ENCODE measurements around the gene SV2A. TPM values are rescaled to one million over a fixed set of nuclear protein-coding genes. Genes with fewer than 3 reads are reported as not detected.
"Not testable (repeated sequence)": the region's sequence is repeated elsewhere in the genome, so short reads cannot be mapped to it uniquely, and the experiment has no call there.

SV2A gene
- total RNA-seq, 3 donors from 2014 or later: 0.32 to 3.6 (median 2.2) TPM

GRCh38 chr1:149879556-149879955 lies 38.1 kb downstream of the SV2A start:
- no peak overlapping the region for H3K27ac ChIP-seq
- DNase-seq (ENCODE audit: low spot score in 2 of 2): no peak
- H3K4me1 ChIP-seq: peaks cover 0 to 12% of the 10 kb centered on the region in 2 donors
- H3K4me3 ChIP-seq: no peak overlapping the region
- no peak for TF ChIP-seq POLR2A (IDR thresholded peaks at IDR 0.05)
- TF ChIP-seq CTCF (IDR thresholded peaks at IDR 0.05): no peak
- TF ChIP-seq POLR2AphosphoS5 (IDR thresholded peaks at IDR 0.05): no peak
- H3K36me3 ChIP-seq: no peaks in the 10 kb centered on the region
- intact Hi-C loops (cut with DNase I; ENCODE audit: low total_unique reads): no loop called here
- H3K27me3 ChIP-seq: no peaks in the 10 kb centered on the region
- H3K9me3 ChIP-seq: no peaks in the 10 kb centered on the region

- no peak for DNase-seq (ENCODE audit: low spot score in 2 of 2)
- TF ChIP-seq POLR2A (IDR thresholded peaks at IDR 0.05): no peak
- no peak for TF ChIP-seq CTCF (IDR thresholded peaks at IDR 0.05)
- no peak for TF ChIP-seq POLR2AphosphoS5 (IDR thresholded peaks at IDR 0.05)
- Histone ChIP-seq H3K36me3 (no peaks in the 10 kb centered on the region), H3K27ac (no peak overlapping the region), H3K27me3 (no peaks in the 10 kb centered on the region), H3K4me1 (no peaks in the 10 kb centered on the region), H3K9me3 (no peaks in the 10 kb centered on the region), H3K4me3 (no peak overlapping the region)
- intact Hi-C loops (cut with DNase I; ENCODE audit: low total_unique reads): no loop called here
Observed at GRCh38 chr1:149877211-149877946, 40.3 kb downstream of the SV2A start.

GRCh38 chr1:149873060-149873459 lies 44.6 kb downstream of the SV2A start:
- intact Hi-C loops (cut with DNase I; ENCODE audit: low total_unique reads); H3K27me3 ChIP-seq: not testable (repeated sequence)

DNA sequence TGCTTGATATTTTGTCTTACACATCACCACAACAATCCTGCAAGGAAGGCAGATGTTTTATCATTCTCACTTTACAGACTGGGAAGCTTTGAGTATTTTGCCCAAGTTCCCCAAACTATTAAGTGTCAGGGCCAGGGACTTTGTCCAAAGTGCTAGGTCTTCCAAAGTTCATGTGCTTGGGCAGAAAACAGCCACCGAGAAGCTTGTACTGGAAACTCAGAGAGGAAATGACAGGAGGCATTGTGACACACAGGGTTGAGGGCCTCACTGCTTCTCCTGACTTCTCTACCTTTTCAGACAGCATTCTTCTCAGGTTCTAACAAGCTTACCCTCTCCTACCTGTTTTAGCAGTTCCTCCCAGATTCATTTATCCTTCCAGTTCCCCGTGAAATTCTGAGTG lies 50.8 kb downstream of the SV2A start:
- H3K9me3 ChIP-seq; H3K4me1 ChIP-seq; intact Hi-C loops (cut with DNase I; ENCODE audit: low total_unique reads); H3K36me3 ChIP-seq; H3K27ac ChIP-seq; H3K27me3 ChIP-seq; DNase-seq (ENCODE audit: low spot score in 2 of 2); H3K4me3 ChIP-seq: not testable (repeated sequence)

More at GRCh38 chr1:149873060-149873459, 44.6 kb downstream of the SV2A start:
- not testable (repeated sequence) for H3K9me3 ChIP-seq; H3K4me1 ChIP-seq; H3K36me3 ChIP-seq; DNase-seq (ENCODE audit: low spot score in 2 of 2); H3K4me3 ChIP-seq; H3K27ac ChIP-seq

DNA sequence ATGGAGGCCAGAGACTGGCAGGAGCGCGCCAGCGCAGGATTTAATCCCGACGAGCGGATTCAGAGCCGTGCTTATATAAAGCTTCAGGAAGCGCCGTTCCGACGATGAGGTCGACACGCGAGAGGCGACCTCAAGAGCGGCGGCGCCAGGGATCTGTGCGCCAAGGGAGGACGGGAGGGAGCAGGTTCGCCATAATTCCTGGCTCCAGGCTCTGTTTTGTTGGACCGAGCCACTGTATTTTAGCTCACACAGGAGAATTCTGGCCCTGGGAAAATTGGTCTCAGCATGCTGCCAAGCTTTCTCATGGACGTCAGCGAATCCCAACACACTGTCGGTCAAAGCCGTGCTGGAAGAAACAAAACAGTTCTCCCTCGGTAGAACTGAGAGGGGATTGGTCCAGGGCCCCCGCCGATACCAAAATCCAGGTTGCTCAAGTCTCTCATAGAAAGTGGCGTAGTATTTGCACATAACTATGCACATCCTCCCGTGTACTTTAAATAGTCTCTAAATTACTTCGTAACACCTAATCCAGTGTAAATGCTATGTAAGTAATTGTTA lies 56.1 kb downstream of the SV2A start:
- H3K9me3 ChIP-seq; DNase-seq (ENCODE audit: low spot score in 2 of 2); intact Hi-C loops (cut with DNase I; ENCODE audit: low total_unique reads); H3K27me3 ChIP-seq; H3K27ac ChIP-seq; H3K36me3 ChIP-seq; H3K4me1 ChIP-seq; H3K4me3 ChIP-seq: not testable (repeated sequence)

DNA sequence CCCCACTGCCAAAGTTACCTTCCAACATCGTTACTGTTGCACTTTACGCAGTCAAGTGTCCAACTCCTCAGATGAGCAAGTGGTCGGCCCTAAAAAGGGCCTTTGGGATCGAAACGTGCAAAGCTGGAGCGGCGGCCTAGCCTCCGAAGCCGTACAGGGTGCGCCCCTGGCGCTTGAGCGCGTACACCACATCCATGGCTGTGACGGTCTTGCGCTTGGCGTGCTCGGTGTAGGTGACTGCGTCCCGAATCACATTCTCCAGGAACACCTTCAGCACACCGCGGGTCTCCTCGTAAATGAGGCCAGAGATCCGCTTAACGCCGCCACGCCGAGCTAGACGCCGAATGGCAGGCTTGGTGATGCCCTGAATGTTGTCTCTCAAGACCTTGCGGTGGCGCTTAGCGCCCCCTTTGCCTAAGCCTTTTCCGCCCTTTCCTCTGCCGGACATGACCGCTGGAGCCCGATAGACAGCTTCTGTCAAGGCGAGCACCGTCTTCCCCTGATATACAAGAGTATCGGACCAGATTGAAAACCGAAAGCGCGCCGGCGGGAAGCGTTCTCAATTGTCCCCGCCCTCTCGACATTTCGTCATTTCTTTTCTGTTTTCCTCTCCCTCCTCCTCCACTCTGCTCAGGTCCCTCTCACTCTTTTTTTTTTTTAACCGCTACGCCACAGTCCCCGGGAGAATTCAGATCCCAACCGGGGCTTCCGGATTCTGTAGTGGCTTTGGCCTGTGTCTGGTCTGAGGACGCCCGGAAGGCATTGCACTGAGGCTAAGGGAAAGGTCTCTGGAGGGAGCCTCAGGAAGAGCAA lies 56.8 kb downstream of the SV2A start:
- H3K27me3 ChIP-seq; intact Hi-C loops (cut with DNase I; ENCODE audit: low total_unique reads): not testable (repeated sequence)

DNA sequence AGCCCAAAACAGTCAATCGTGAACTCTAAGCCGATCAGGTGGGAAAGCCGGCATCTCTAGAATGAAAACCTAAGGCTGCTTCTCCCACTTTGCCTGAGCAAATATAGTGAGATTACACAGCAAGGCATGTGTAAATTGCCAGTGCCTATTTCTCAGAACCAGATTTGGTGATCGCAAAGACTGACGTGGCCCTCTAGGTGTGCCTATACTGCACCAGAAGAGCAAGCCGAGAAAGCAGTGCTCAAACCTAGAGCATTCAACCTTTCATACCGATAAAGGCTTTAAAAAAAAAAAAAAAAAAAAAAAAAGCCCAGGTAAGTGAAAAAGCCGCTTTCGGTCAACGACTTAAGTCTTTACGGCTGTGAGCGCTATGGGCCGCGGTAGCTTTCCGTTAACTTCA lies 57.4 kb downstream of the SV2A start:
- intact Hi-C loops (cut with DNase I; ENCODE audit: low total_unique reads); H3K9me3 ChIP-seq; H3K4me1 ChIP-seq; H3K4me3 ChIP-seq; DNase-seq (ENCODE audit: low spot score in 2 of 2); H3K36me3 ChIP-seq; H3K27me3 ChIP-seq; H3K27ac ChIP-seq: not testable (repeated sequence)

More for the DNA sequence above, 56.8 kb downstream of the SV2A start:
- not testable (repeated sequence) for H3K4me3 ChIP-seq; H3K27ac ChIP-seq; DNase-seq (ENCODE audit: low spot score in 2 of 2); H3K36me3 ChIP-seq; H3K4me1 ChIP-seq; H3K9me3 ChIP-seq

Other genes starting within 250 kb of the SV2A start
- 1 to 10 TPM; 2.8 to 8.5 (median 3.8) TPM for gene FCGR1A, start 135.2 kb downstream of the SV2A start, total RNA-seq
- gene BOLA1, start 18.3 kb downstream of the SV2A start, total RNA-seq: 10 to 100 TPM; 29.5 to 34.0 (median 33.4) TPM
- 1 to 10 TPM; 6.9 to 9.7 (median 7.4) TPM for gene SF3B4, start 10.0 kb upstream of the SV2A start, total RNA-seq
- 10 to 100 TPM in 2 of 3 donors, 1 to 10 TPM in 1; 7.4 to 13.9 (median 13.8) TPM for gene MTMR11, start 19.0 kb upstream of the SV2A start, total RNA-seq
- 10 to 100 TPM; 22.0 to 32.8 (median 28.1) TPM for gene OTUD7B, start 92.9 kb upstream of the SV2A start, total RNA-seq
- 10 to 100 TPM; 37.1 to 72.0 (median 45.6) TPM for gene VPS45, start 149.9 kb upstream of the SV2A start, total RNA-seq
- gene PLEKHO1, start 232.1 kb upstream of the SV2A start, total RNA-seq: 10 to 100 TPM; 20.8 to 58.0 (median 27.5) TPM